H9 (cell line): ENCODE measurements around the gene OSBPL8. TPM values are rescaled to one million over a fixed set of nuclear protein-coding genes. Genes with fewer than 3 reads are reported as not detected.

Source experiments
- DNase-seq: peaks from one replicate; pipeline ENCODE4 v3.0.0-alpha.2; 2017
- H2AFZ ChIP-seq: one replicate; pipeline ENCODE4 v1.6.1; 2013; ENCODE audit warnings: mild to moderate bottlenecking, low read length, control low read depth, moderate library complexity
- H2AK5ac ChIP-seq: 2 replicates; pipeline ENCODE4 v1.6.1; 2013; ENCODE audit warnings: low read length, control low read depth, mixed read lengths; ENCODE audit not compliant: insufficient read length
- H2BK120ac ChIP-seq: one replicate; pipeline ENCODE4 v1.6.1; 2013; ENCODE audit warnings: low read depth, mild to moderate bottlenecking, low read length, control low read depth, inconsistent platforms; ENCODE audit not compliant: poor library complexity, severe bottlenecking
- H2BK12ac ChIP-seq: 2 replicates; pipeline ENCODE4 v1.6.1; 2013; ENCODE audit warnings: low read length, control low read depth, mixed read lengths, low read depth; ENCODE audit not compliant: insufficient read length
- H2BK15ac ChIP-seq: 2 replicates; pipeline ENCODE4 v1.6.1; 2013; ENCODE audit warnings: low read depth, low read length, control low read depth
- H2BK20ac ChIP-seq: one replicate; pipeline ENCODE4 v1.6.1; 2013; ENCODE audit warnings: low read depth, mild to moderate bottlenecking, low read length, control low read depth, inconsistent platforms; ENCODE audit not compliant: poor library complexity, severe bottlenecking
- H2BK5ac ChIP-seq: 2 replicates; pipeline ENCODE4 v1.6.1; 2013; ENCODE audit warnings: low read length, control low read depth, mixed read lengths; ENCODE audit not compliant: insufficient read length
- H3K14ac ChIP-seq: 2 replicates; pipeline ENCODE4 v1.6.1; 2013; ENCODE audit warnings: low read length, control low read depth; ENCODE audit not compliant: insufficient read depth
- H3K18ac ChIP-seq: 2 replicates; pipeline ENCODE4 v1.6.1; 2013; ENCODE audit warnings: low read depth, mild to moderate bottlenecking, mixed read lengths, low read length, control low read depth; ENCODE audit not compliant: insufficient read length
- H3K23ac ChIP-seq: 2 replicates; pipeline ENCODE4 v1.6.1; 2013; ENCODE audit warnings: low read length, control low read depth, mixed read lengths, low read depth; ENCODE audit not compliant: insufficient read length
- H3K23me2 ChIP-seq: 2 replicates; pipeline ENCODE4 v1.6.1; 2013; ENCODE audit warnings: low read depth, mild to moderate bottlenecking, mixed read lengths, low read length, control low read depth; ENCODE audit not compliant: insufficient read length, poor library complexity, severe bottlenecking
- H3K27ac ChIP-seq: 2 replicates; pipeline ENCODE4 v1.5.1; 2013; ENCODE audit warnings: low read length, control low read depth, mixed read lengths, low read depth; ENCODE audit not compliant: insufficient read length
- H3K27me3 ChIP-seq: 2 replicates; pipeline ENCODE4 v1.6.1; 2013; ENCODE audit warnings: low read length, control low read depth, inconsistent platforms; ENCODE audit not compliant: insufficient read depth
- H3K4ac ChIP-seq: 2 replicates; pipeline ENCODE4 v1.6.1; 2013; ENCODE audit warnings: low read depth, mild to moderate bottlenecking, control low read depth, inconsistent platforms, low read length, moderate library complexity
- H3K4me1 ChIP-seq: 2 replicates; pipeline ENCODE4 v1.6.1; 2013; ENCODE audit warnings: low read length, control low read depth, inconsistent platforms; ENCODE audit not compliant: insufficient read depth
- H3K4me2 ChIP-seq: 2 replicates; pipeline ENCODE4 v1.6.1; 2013; ENCODE audit warnings: low read length, control low read depth, mixed read lengths; ENCODE audit not compliant: insufficient read length, insufficient read depth
- H3K56ac ChIP-seq: 2 replicates; pipeline ENCODE4 v1.6.1; 2013; ENCODE audit warnings: low read depth, mild to moderate bottlenecking, mixed read lengths, low read length, control low read depth; ENCODE audit not compliant: insufficient read length
- H3K79me1 ChIP-seq: 2 replicates; pipeline ENCODE4 v1.6.1; 2013; ENCODE audit warnings: low read depth, mild to moderate bottlenecking, moderate library complexity, low read length, control low read depth, inconsistent platforms; ENCODE audit not compliant: insufficient read depth, poor library complexity, severe bottlenecking
- H3K79me2 ChIP-seq: 2 replicates; pipeline ENCODE4 v1.6.1; 2013; ENCODE audit warnings: low read length, control low read depth, inconsistent platforms; ENCODE audit not compliant: insufficient read depth
- H3K9ac ChIP-seq: 2 replicates; pipeline ENCODE4 v1.6.1; 2013; ENCODE audit warnings: low read length, control low read depth, mixed read lengths; ENCODE audit not compliant: insufficient read length; ENCODE audit errors: extremely low read depth
- H3K9me3 ChIP-seq: one replicate; pipeline ENCODE4 v1.6.1; 2013; ENCODE audit warnings: low read depth, low read length, inconsistent platforms; ENCODE audit not compliant: control insufficient read depth
- H3T11ph ChIP-seq: one replicate; pipeline ENCODE4 v1.6.1; 2013; ENCODE audit warnings: mild to moderate bottlenecking, low read length, control low read depth, inconsistent platforms
- H4K20me1 ChIP-seq: one replicate; pipeline ENCODE4 v1.6.1; 2013; ENCODE audit not compliant: control insufficient read depth, insufficient read length, insufficient read depth
- H4K5ac ChIP-seq: 2 replicates; pipeline ENCODE4 v1.6.1; 2013; ENCODE audit warnings: low read depth, mild to moderate bottlenecking, mixed read lengths, low read length, control low read depth; ENCODE audit not compliant: insufficient read length
- H4K8ac ChIP-seq: replicated peaks from 2 replicates; pipeline ENCODE4 v1.6.1; 2013; ENCODE audit warnings: low read length, control low read depth, mixed read lengths, low read depth; ENCODE audit not compliant: insufficient read length
- H4K91ac ChIP-seq: 2 replicates; pipeline ENCODE4 v1.6.1; 2013; ENCODE audit warnings: low read depth, mild to moderate bottlenecking, moderate library complexity, mixed read lengths, low read length, control low read depth; ENCODE audit not compliant: insufficient read length
- H3K27ac Mint-ChIP-seq, 3 experiments: 2 replicates in 2 of 3; 3 replicates in 1 of 3; pipeline ENCODE4 v1.8.0; 2020 to 2021; ENCODE audit warnings: mixed read lengths in 3 of 3, mild to moderate bottlenecking in 1 of 3, moderate library complexity in 1 of 3
- H3K27me3 Mint-ChIP-seq: 2 replicates; pipeline ENCODE4 v1.8.0; 2021; ENCODE audit warnings: low read depth, mild to moderate bottlenecking, moderate library complexity, mixed read lengths
- H3K36me3 Mint-ChIP-seq, 3 experiments: 2 replicates in 2 of 3; 3 replicates in 1 of 3; pipeline ENCODE4 v1.8.0; 2020 to 2021; ENCODE audit warnings: low read depth in 3 of 3, mixed read lengths in 3 of 3; ENCODE audit not compliant: insufficient read depth in 1 of 3
- H3K4me1 Mint-ChIP-seq, 2 experiments: 2 replicates each; pipeline ENCODE4 v1.8.0; 2020; ENCODE audit warnings: mixed read lengths in 2 of 2
- H3K4me3 Mint-ChIP-seq, 2 experiments: 2 replicates in 1 of 2; 3 replicates in 1 of 2; pipeline ENCODE4 v1.8.0; 2020 to 2021; ENCODE audit warnings: mild to moderate bottlenecking in 2 of 2, mixed read lengths in 2 of 2, moderate library complexity in 1 of 2
- H3K9me3 Mint-ChIP-seq, 2 experiments: 2 replicates in 1 of 2; 3 replicates in 1 of 2; pipeline ENCODE4 v1.8.0; 2020; ENCODE audit warnings: mild to moderate bottlenecking in 2 of 2, mixed read lengths in 2 of 2, moderate library complexity in 1 of 2
- WGBS: extraction: QIAGEN DNeasy Blood & Tissue Kit; methylation state at CpG from one replicate; pipeline ENCODE4 v1.1.7; 2013; ENCODE audit warnings: missing lambda C conversion rate, low lambda C conversion rate, mixed read lengths; ENCODE audit not compliant: insufficient read length; ENCODE audit errors: extremely low coverage; 5-methylcytosine and 5-hydroxymethylcytosine counted together
- total RNA-seq: library from RNA; stranded (reverse); gene quantifications from 2 replicates; pipeline ENCODE4 v1.2.1, GENCODE V29; 2021
- TF ChIP-seq, protein P1 (sequence below): fragments of 200-600 bp; sonication (generic); conservative IDR thresholded peaks from 3 replicates; pipeline ENCODE4 v1.8.0; 2021; ENCODE audit warnings: antibody characterized with exemption, mild to moderate bottlenecking

The OSBPL8 gene
- total RNA-seq, 1 experiment from 2014 or later, result 61.2 TPM

DNA sequence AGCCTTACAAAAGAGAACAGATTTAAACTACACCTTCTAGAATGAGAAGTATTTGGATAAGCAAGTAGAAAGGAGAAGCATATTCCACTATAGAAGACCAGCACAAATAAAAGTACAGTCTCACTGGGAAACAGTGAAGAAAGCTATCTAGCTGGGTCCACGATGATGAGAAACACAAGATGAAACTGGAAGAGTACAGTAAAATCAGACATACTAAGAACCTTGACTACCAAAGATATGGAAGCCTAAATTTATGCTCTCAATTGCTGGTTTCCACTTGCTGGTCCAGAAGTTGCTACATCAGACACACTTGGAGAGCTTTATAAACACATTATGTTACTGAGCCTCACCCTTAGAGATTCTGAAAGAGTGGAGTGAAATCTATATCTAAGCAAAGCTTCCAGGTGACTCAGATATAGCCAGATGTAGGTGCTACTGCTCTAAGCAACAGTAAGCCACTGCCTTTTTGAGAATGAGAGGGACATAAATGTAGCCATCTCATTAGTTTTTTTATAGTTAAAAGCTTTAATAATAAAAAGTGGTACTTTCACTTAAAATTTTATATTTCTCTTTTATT lies 115.1 kb downstream of the OSBPL8 start:
- H3K27ac Mint-ChIP-seq, result peak overlapping the region in 1 of 3 experiments; percentile 7; a peak in 3 of 7 replicates
- no peak overlapping the region for H2BK20ac ChIP-seq
- no peak overlapping the region for H3K27ac ChIP-seq
- no peaks in the 10 kb centered on the region for H3K79me2 ChIP-seq
- no peaks in the 10 kb centered on the region for H3K23me2 ChIP-seq
- H3K79me1 ChIP-seq, result peaks cover 4% of the 10 kb centered on the region
- no peak overlapping the region for H2BK120ac ChIP-seq
- DNase-seq, result no peak
- H4K20me1 ChIP-seq, result no peaks in the 10 kb centered on the region
- H2BK5ac ChIP-seq, result no peak overlapping the region
- no peak overlapping the region for H3K9ac ChIP-seq
- peaks cover 3% of the 10 kb centered on the region; the same call in 1 of the 2 replicates for H3K4me1 ChIP-seq
- no peaks in the 10 kb centered on the region for H3K9me3 ChIP-seq
- H2AK5ac ChIP-seq, result no peak overlapping the region
- H3K4me2 ChIP-seq, result no peak overlapping the region
- no peaks in the 10 kb centered on the region for H3K27me3 Mint-ChIP-seq
- no peak overlapping the region for H3T11ph ChIP-seq
- H2BK15ac ChIP-seq, result no peak overlapping the region
- no peak overlapping the region for H3K23ac ChIP-seq
- H3K14ac ChIP-seq, result no peak overlapping the region
- H4K5ac ChIP-seq, result no peak overlapping the region
- no peak overlapping the region for H3K4me3 Mint-ChIP-seq
- H4K8ac ChIP-seq, result no peak overlapping the region
- WGBS, result no CpG with 5 or more reads among the region's 1 CpG
- H3K4me1 Mint-ChIP-seq, result peaks cover 3 to 11% of the 10 kb centered on the region in 2 experiments; a peak in 3 of 4 replicates
- no peaks in the 10 kb centered on the region for H3K27me3 ChIP-seq
- H3K4ac ChIP-seq, result no peak overlapping the region
- peaks cover 0 to 2% (median 0%) of the 10 kb centered on the region in 3 experiments; a peak in 2 of 7 replicates for H3K36me3 Mint-ChIP-seq
- TF ChIP-seq, protein P1, sequence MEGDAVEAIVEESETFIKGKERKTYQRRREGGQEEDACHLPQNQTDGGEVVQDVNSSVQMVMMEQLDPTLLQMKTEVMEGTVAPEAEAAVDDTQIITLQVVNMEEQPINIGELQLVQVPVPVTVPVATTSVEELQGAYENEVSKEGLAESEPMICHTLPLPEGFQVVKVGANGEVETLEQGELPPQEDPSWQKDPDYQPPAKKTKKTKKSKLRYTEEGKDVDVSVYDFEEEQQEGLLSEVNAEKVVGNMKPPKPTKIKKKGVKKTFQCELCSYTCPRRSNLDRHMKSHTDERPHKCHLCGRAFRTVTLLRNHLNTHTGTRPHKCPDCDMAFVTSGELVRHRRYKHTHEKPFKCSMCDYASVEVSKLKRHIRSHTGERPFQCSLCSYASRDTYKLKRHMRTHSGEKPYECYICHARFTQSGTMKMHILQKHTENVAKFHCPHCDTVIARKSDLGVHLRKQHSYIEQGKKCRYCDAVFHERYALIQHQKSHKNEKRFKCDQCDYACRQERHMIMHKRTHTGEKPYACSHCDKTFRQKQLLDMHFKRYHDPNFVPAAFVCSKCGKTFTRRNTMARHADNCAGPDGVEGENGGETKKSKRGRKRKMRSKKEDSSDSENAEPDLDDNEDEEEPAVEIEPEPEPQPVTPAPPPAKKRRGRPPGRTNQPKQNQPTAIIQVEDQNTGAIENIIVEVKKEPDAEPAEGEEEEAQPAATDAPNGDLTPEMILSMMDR, result no peak
- no peak overlapping the region for H2AFZ ChIP-seq
- no peak overlapping the region for H3K18ac ChIP-seq
- no peak overlapping the region for H4K91ac ChIP-seq
- H3K56ac ChIP-seq, result no peak overlapping the region
- no peaks in the 10 kb centered on the region for H3K9me3 Mint-ChIP-seq
- H2BK12ac ChIP-seq, result no peak overlapping the region
